ENCODE data around the gene KCNQ2.

KCNQ2 gene

GRCh38 chr20:63501818-63502670 lies 29.6 kb upstream of the KCNQ2 start:
- no peak for DNase-seq

DNA sequence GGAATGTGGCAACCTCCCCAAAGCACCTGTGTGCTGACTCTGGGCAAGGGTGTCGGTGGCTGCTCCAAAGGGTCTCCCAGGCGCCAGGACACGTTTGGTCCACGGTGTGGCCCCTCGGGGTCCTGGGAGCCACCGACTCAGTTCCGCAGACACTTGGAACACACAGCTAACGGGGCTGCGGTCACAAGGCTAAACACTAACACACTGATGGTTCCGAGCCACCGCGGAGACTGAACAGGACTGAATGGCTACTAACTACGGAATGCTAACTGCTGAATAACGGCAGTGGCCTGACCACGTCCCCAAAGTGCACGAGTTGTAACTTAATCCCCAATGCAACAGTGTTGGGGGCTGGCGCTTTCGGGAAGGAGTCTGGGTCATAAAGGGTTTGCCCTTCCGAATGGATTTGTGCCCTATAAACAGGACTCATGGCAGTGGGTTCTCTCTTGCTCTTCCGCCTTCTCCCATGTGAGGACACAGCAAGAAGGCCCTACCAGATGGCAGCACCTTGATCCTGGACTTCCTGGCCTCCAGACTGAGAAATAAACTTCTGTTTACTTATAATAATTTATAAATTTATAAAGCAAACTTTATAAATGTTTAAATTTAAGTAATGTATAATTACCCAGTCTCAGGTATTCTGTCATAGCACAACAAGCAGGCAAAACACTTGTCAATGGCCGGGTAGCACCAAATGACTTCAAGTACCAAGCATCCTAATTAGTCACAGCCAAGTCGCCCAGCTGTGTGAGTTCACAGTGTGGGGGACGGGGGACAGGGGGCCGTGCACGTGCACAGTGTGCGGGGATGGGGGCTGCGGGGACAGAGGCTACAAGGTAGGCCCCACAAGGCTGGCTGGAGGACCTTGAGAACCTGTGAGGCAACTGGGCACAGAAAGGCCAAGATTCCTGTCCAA lies 28.7 kb upstream of the KCNQ2 start:
- DNase-seq = no peak

- no peak for DNase-seq
These were observed 27.9 kb upstream of the KCNQ2 start for GRCh38 chr20:63500151-63500901.

GRCh38 chr20:63499338-63499969 lies 27.0 kb upstream of the KCNQ2 start:
- DNase-seq = no peak

DNA sequence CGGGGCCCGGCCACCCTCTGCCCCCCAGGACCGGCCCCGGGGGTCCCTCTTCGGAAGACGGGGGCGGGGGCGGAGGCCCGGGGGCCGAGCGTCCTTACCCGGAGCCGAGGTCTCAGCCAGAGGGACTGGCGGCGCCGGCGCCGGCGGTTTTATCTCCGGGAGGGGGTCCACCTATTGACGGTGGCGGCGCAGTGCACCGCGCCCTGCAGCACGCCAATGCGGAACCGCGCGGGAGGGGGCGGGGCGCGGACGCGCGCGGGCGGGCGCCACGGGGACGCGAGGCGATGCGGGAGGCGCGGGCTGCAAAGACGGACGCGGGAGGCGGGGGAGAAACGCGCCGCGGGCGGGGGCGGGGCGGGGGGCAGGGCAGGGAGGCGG lies 26.5 kb upstream of the KCNQ2 start, which contains the start of gene EEF1A2:
Gene EEF1A2, minus strand, starts transcription at position 124 of the 378 bp plus-strand sequence. CDS start 1,320 bp downstream, outside the sequence.
- DNase-seq = peak; percentile 49

GRCh38 chr20:63497946-63498935 lies 25.8 kb upstream of the KCNQ2 start:
- DNase-seq = no peak

DNA sequence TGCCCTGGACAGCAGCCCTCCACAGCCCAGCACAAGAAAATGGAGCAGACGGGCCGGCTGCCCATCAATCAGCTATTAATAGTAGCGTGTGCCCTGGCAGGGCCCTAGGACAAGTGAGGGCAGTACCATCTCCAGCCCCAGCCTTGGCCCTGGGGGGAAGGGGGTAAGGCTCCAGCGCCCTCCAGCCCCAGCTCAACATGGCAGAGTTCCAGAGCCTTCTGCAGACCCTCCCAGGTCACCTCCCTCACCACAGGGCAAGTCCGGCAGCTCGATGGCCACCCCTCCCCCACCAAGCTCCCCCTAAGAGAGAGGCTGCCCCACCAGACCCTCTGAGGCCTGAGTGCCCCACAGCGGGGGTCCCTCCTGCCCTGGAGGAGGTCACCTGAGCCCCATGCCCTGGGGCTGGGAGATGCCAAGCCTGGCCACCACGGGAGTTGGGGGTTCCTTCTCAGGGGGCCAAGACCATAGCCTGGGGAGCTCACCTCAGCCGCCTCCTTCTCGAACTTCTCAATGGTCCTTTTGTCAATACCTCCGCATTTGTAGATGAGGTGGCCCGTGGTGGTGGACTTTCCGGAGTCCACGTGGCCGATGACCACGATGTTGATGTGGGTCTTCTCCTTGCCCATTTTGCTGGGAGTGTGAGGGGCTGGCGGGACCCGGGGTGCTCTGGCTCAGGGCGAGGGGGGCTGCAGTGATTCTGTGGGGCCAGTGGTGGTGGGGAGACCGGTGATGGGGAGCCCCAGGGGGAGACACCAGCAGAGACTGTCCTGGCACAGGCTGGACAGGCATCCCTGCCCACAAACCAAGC lies 24.9 kb upstream of the KCNQ2 start:
- DNase-seq = no peak

- no peak for DNase-seq
These were observed 24.2 kb upstream of the KCNQ2 start for GRCh38 chr20:63496596-63497120.

DNA sequence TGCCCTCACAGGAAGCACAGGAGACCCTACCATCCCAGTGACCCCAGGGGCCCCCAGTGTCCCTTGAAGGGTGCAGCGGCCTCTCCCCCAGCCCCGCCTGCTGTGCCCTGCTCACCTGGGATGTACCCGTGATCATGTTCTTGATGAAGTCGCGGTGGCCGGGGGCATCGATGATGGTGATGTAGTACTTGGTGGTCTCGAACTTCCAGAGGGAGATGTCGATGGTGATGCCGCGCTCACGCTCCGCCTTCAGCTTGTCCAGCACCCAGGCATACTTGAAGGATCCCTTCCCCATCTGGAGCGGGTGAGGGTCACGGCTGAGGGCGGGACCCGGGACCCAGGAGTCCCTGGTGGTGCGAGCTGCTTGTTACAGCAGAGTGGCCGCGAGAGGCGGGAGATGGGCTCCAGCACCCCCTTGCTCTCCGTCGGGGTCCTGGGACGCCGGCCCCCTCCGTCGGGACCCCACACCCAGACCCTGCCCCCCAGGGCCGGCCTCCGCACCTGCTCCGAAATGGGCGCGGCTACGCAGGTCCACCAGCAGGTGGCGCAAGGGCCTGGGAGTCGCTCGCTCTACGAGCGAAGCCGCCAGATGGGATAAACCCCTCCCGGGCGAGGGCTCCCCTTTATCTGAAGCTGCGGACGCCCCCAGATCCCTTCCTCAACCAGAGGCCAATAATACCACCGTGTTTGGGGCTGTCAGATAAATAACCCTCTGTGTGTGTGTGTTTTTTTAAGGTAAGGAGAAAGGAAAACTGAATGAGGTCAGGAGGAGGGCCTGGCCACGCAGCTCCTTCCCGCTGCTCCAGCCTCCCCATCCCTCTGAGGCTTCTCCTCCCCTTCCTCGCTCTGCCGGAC lies 23.5 kb upstream of the KCNQ2 start:
- DNase-seq = peak; percentile 84

DNA sequence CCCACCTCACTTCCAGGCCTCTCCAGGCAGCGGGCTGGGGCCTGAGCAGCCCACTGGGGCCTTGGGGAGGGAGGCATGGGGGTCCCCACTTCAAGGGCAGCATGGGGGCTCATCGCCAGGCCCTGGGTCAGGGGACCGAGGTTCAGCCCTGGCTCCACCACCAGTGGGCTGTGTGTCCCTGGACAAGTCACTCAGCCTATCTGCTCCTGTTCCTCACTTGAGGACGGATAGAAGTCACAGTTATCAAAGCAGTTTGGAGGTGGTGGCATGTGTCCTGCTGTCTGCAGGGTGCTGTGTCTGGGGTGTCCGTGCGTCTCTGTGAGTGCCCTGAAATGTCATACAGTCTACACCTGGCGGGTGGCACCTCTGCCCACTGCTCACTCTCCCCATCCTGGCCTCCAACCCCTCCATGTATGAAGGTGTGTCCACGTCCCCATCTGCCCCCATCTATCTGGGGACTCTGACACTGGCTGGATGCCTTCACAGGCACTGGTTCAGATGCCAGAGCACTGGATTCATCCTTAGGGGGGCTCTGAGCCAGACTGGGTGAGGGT lies 22.8 kb upstream of the KCNQ2 start:
- DNase-seq = no peak

- DNase-seq = no peak
These were observed 22.1 kb upstream of the KCNQ2 start for GRCh38 chr20:63494420-63495166.

- DNase-seq = no peak
These were observed 21.6 kb upstream of the KCNQ2 start for GRCh38 chr20:63494084-63494419.

GRCh38 chr20:63493563-63494020 lies 21.1 kb upstream of the KCNQ2 start:
- no peak for DNase-seq

DNA sequence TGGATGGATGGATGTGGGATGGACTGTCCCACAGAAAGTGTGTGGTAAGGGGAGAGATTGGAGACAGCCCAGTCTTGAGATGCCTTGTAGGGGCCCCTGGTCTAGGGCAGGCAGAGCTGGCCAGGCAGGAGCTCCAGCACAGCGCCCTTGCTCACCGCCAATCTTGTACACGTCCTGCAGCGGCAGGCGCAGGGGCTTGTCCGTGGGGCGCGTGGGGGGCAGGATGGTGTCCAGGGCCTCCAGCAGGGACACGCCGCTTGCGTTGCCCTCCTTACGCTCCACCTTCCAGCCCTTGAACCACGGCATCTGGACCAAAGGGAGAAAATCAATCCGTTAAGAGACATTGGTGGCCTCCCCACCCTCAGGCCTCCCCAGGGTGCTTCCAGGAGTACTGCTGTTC lies 20.5 kb upstream of the KCNQ2 start:
- DNase-seq = no peak

GRCh38 chr20:63492518-63492917 lies 20.1 kb upstream of the KCNQ2 start:
- DNase-seq = no peak

DNA sequence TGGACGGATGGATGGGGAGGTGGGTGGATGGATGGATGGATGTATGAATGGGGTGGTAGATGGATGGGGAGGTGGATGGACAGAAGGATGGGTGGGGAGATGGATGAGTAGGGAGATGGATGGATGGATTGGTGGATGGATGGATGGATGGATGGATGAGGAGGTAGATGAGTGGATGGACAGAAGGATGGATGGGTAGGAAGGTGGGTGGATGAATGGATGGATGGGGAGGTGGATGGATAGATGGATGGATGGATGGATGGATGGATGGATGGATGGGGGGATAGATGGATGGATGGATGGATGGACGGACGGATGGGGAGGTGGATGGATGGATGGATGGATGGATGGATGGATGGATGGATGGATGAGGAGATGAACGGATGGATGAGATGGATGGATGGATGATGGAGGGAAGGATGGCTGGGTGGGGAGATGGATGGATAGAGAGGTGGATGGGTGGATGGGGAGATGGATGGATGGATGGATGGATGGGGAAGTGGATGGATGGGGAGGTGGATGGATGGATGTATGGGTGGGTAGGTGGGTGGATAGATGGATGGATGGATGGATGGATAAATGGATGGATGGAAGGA lies 19.3 kb upstream of the KCNQ2 start:
- DNase-seq = no peak

DNA sequence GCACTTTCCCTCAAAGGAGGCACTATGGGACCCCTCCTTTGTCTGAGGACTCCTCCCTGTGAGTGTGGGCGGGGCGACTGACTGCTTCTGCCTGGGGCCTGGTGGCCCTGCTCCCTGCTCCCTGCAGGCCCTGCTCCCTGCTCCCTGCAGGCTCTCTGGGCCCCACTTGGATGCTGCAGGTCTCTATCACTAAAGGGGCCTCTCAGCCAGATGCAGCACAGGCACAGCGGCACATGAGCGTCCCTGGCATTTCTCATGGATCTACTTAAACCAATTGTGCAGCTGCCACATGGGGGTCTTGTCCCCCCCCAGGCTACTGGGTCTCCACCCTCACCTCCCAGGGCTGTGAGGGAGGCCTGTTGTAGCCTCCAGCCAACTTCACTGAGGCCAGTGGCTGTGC lies 18.6 kb upstream of the KCNQ2 start:
- DNase-seq = no peak

DNA sequence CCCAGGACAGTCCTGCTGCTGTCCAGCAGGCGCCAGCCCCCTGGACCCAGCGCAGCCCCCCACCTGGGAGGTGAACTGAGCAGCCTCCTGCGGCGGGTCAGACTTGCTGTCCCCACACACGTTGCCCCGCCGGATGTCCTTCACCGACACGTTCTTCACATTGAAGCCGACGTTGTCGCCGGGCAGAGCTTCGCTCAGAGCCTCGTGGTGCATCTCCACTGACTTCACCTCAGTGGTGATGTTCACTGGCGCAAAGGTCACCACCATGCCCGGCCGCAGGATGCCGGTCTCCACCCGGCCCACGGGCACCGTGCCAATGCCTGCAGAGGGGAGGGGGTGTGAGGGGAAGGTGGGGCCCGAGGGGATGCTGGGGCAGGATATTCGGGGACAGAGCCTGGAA lies 18.0 kb upstream of the KCNQ2 start:
- no peak for DNase-seq
